GM19324 (cell line): ENCODE data around the gene IQCH.

Experiments used
- ATAC-seq: cut with Tn5 transposase; IDR thresholded peaks from one replicate; pipeline ENCODE4 v1.9.1; 2021; ENCODE audit warnings: mild to moderate bottlenecking, moderate library complexity; ENCODE audit not compliant: unreplicated experiment, low FRiP score

Gene IQCH

GRCh38 chr15:67479781-67480505 is 225.4 kb downstream of the IQCH start:
- no peak for ATAC-seq

GRCh38 chr15:67480741-67481140 is 226.2 kb downstream of the IQCH start:
- ATAC-seq = no peak

- no peak for ATAC-seq
These were observed 227.1 kb downstream of the IQCH start for GRCh38 chr15:67481680-67482079.

- no peak for ATAC-seq
These were observed 241.0 kb downstream of the IQCH start for GRCh38 chr15:67495585-67495984.

- ATAC-seq = no peak
These were observed 246.7 kb downstream of the IQCH start for GRCh38 chr15:67501177-67501835.

GRCh38 chr15:67501836-67502461 is 247.4 kb downstream of the IQCH start:
- ATAC-seq = no peak

GRCh38 chr15:67504056-67504455 is 249.5 kb downstream of the IQCH start:
- no peak for ATAC-seq

- ATAC-seq = no peak
These were observed 250.2 kb downstream of the IQCH start for GRCh38 chr15:67504796-67505195.

- no peak for ATAC-seq
These were observed 251.3 kb downstream of the IQCH start for GRCh38 chr15:67505675-67506572.

- ATAC-seq = no peak
These were observed 252.5 kb downstream of the IQCH start for GRCh38 chr15:67506775-67507747.

- ATAC-seq = no peak
These were observed 253.8 kb downstream of the IQCH start for GRCh38 chr15:67508407-67508806.

- no peak for ATAC-seq
These were observed 255.3 kb downstream of the IQCH start for GRCh38 chr15:67509918-67510317.

- no peak for ATAC-seq
These were observed 256.1 kb downstream of the IQCH start for GRCh38 chr15:67510597-67511190.

- no peak for ATAC-seq
These were observed 257.0 kb downstream of the IQCH start for GRCh38 chr15:67511606-67512005.

- no peak for ATAC-seq
These were observed 257.6 kb downstream of the IQCH start for GRCh38 chr15:67512140-67512539.

GRCh38 chr15:67512933-67513714 is 258.5 kb downstream of the IQCH start:
- no peak for ATAC-seq

- ATAC-seq = no peak
These were observed 260.5 kb downstream of the IQCH start for GRCh38 chr15:67515090-67515489.

- ATAC-seq = no peak
These were observed 261.0 kb downstream of the IQCH start for GRCh38 chr15:67515557-67515956.
